NCI-H82 treated with DMSO at 0.1 percent for 48 hours (cell line): Measurements from ENCODE around the gene ZC3H12C.

ENCODE experiments used
- DNase-seq: peaks from one replicate; lab custom pipeline; 2025; ENCODE audit not compliant: unreplicated experiment; lab: John Stamatoyannopoulos, UW

ZC3H12C gene

DNA sequence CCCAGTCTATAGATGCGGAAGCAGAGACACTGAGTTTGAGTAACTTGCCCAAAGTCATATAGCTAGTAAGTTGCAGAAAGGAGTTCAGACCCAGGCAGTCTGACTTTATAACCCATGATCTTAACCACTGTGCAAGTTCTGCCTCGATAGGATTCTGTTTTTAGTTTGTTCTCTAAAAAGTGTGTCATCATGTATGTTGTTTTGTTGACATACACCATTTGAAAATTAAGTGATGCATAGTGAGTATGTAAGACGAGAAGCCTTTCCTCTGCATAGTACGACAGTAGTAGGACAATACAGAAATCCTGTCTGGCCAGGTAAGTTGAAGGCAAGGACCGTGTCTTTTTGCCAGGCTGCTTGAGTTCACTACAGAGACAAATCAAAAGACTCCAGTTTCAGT is 3.3 kb downstream of the ZC3H12C start:
- DNase-seq: no peak

DNA sequence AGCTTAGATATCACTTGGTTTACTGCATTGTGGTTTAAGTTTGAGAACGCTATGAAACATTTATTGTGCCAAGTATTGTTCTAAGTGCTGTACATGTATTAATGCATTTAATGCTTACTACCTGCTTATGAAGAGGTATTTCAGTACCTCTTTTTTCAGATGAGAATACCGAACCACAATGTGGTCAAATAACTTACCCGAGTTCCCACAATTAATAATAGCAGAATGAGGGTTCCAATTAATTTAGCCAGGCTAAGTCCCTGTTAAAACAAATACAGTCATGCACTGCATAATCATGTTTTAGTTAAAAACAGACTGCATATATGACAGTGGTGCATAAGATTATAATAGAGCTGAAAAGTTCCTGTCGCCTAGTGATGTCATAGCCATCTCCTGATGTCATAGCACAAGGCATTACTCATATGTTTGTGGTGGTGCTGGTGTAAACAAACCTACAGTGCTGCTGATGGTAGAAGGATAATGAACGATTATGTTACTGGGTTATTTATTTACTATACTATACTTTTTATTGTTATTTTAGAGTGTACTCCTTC is 4.3 kb downstream of the ZC3H12C start:
- DNase-seq: no peak

DNA sequence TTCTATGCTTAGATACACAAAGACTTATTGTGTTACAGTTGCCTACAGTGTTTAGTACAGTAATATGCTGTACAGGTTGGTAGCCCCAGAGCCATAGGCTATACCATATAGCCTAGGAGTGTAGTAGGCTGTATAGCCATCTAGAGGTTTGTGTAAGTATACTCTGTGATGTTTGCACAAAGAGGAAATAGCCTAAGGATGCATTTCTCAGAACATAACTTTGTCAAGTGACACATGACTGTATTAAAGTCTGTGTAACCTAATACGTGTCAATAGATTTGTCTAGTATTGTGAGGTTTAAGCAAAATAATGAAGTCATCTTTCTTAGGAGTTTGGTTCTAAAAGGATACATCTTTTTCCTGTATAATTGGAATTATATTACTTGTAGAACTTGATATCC is 5.5 kb downstream of the ZC3H12C start:
- no peak for DNase-seq

DNA sequence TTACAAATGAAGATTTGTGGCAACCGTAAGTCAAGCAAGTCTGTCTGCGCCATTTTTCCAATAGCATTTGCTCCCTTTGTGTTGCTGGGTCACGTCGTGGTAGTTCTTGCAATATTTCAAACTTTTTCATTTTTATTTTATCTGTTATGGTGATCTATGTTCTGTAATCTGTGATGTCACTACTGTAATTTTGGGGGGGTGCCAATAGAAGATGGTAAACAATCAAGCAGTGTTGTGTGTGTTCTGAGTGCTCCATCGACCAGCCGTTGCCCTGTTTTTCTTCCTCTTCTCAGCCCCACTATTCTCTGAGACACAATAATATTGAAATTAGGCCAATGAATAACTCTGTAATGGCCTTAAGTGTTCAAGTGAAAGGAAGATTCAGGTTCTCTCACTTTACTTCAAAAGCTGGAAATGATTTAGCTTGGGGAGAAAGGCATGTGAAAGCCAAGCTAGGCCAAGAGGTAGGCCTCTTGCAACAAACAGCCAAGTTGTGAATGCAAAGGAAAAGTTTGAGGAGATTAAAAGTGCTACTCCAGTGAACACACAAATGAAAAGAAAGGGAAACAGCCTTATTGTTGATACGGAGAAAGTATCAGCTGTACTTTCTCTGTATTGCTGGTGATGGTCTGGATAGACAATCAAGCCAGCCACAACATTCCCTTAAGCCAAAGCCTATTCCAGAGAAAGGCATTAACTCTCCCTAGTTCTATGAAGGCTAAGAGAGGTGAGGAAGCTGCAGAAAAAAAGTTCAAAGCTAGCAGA is 7.5 kb downstream of the ZC3H12C start:
- DNase-seq: no peak

- no peak for DNase-seq
Measured at GRCh38 chr11:110106713-110107274, 13.6 kb downstream of the ZC3H12C start.

GRCh38 chr11:110110854-110111253 is 17.7 kb downstream of the ZC3H12C start:
- no peak for DNase-seq

GRCh38 chr11:110112457-110112856 is 19.3 kb downstream of the ZC3H12C start:
- no peak for DNase-seq

GRCh38 chr11:110113505-110113904 is 20.3 kb downstream of the ZC3H12C start:
- no peak for DNase-seq

DNA sequence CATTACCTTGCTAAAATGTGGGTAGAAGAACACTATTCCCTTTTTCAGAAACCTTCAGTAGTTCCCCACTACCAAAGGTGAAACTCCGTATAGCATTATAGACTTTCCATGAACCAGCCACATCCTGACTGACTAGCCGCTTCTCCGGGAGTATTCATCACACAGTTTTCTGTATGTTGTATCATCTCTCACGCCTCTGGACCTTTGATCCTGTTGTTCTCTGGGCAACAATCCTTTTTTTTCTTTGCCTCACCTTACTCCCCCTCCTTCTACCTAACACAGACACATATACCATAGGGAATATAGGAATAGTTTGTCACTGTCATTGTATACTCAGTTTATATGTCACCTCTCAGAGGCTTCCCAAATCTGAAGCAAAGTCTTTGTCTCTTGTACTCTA is 20.8 kb downstream of the ZC3H12C start:
- DNase-seq: no peak

DNA sequence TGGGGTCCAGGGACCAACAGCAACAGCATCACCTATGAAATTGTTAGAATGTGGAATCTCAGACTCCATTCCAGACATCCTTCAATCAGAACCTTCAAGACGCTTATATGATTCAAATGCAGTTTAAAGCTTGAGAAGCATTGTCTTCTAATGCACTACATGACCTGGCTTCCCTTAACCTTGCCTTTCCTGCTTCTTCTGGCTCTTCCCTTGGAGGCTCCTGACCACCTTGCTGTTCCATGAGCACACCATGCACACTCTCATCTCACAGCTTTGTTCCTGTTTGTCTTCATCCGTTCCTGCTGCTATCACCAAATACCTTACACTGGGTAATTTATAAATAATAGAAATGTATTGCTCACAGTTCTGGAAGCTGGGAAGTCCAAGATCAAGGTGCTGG is 26.1 kb downstream of the ZC3H12C start:
- no peak for DNase-seq

DNA sequence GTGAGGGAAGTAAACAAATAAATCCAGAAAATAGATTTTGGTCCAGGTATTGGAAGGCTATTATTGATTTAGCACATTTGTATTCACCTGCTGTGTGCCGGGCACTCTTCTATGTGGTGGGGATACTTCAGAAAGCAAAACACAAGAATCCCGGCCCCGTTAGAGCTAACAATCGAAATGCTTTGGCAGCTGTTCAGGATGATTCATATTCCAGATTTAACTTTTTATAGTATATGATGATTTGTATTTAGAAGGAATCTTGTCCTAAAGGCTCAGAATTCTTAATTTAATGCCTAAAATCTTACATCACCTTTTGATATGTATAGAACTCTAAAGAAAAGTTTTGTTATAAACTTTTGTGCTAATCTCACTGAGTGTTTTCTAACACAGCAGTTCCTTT is 28.0 kb downstream of the ZC3H12C start:
- DNase-seq: no peak

GRCh38 chr11:110123003-110123402 is 29.8 kb downstream of the ZC3H12C start:
- no peak for DNase-seq

- DNase-seq: no peak
Measured at GRCh38 chr11:110124605-110125004, 31.4 kb downstream of the ZC3H12C start.

DNA sequence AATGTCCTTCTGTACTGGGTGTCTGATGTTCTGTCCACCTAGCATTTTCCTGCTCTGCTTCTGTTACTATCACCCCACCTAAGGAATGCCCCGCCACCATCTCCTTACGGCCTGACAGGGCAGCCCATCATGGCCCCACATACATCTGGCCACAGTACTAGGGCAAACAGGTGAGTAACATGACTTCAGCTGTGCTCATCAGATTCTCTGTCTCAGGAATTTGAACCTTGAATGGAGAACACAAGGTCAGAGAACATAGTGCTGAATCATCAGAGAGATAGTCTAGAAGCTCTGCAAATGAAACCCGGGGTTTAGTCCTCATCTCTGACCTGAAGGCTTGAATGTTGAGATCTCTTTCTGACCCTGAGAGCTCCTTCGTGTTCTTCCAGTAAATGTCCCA is 32.4 kb downstream of the ZC3H12C start:
- DNase-seq: no peak

GRCh38 chr11:110126936-110127335 is 33.7 kb downstream of the ZC3H12C start:
- no peak for DNase-seq

- DNase-seq: peak; percentile 51
Measured at GRCh38 chr11:110128161-110128560, 35.0 kb downstream of the ZC3H12C start.

- peak; percentile 15 for DNase-seq
Measured at GRCh38 chr11:110130642-110131238, 37.5 kb downstream of the ZC3H12C start.

- no peak for DNase-seq
Measured at GRCh38 chr11:110131386-110132123, 38.4 kb downstream of the ZC3H12C start.

DNA sequence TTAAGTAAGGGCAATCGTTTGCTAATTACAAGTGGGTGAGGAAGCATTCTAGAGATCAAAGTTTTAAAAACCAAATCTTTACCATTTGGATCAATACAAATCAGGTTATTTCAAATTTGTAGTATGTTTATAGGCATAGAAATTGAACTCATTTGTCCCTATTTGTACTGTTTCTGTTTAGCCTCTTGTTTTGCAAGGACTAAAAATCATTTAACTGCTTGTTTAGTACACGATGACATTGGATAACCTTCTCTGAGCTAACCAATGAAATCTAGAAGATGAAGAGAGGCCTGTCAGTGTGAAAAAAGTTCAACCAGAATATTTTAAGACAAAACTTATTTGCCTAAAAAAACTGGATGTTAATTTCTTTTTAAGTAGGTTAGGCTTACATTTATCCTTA is 40.0 kb downstream of the ZC3H12C start:
- no peak for DNase-seq

- no peak for DNase-seq
Measured at GRCh38 chr11:110134110-110134509, 40.9 kb downstream of the ZC3H12C start.

- no peak for DNase-seq
Measured at GRCh38 chr11:110141812-110142211, 48.6 kb downstream of the ZC3H12C start.
